Middle frontal gyrus (tissue), 1 donor: ENCODE results near the gene UBAC2.
"Not testable (repeated sequence)": the region's sequence is repeated elsewhere in the genome, so short reads cannot be mapped to it uniquely, and the experiment has no call there.

ENCODE experiments used
- DNase-seq: peaks from one replicate; pipeline ENCODE4 v3.0.0-alpha.2; 2015; ENCODE audit warnings: low spot score; ENCODE audit errors: extremely low spot score

UBAC2 gene

DNA sequence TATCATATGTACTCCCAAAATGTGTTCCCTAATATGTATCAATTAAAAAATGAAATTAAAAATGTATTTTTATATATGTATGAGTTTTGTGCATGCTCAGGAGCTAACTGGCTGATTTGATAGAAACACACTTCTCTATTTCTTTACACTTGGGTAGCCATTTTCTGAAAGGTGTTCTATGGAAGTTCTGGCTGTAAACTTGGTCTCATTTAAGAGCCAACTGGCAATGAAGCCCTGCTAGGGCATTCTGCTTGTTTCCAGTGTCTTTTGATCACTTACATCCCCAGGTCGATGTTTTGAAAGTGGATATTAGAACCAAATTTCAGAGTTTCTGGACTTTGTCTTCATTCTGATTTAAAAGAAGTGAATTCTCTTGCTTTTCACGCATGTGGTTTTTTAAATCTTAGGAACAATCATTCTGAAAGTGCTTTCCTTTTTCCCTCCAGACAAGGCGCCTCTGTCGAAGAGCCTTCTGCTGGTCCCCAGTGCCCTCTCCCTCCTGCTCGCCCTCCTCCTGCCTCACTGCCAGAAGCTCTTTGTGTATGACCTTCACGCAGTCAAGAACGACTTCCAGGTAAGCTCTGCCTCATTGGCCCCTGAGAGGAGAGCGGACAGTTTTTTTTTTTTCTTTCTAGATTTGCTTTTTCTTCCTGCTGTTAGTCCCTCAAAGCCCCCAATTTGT is 37.5 kb downstream of the UBAC2 start:
- no peak for DNase-seq

DNA sequence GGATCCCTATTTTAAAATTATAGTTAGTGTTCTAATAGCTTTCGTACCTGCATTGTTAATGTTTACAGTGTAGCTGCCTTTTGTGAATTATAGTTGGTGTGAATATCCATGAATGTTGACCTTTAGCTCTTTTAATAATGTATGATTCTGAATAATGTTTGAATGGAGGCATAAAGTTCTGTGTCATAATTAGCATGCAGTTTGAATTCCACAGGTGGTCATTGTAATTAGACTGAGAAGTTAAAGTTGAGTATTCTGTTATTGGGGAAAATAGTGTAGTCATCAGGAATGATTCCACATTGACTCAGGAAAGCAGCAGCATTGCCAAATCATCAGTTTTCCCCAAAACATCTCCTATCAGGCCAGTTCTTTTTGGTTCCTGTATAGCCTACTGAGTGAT is 45.4 kb downstream of the UBAC2 start:
- DNase-seq: no peak

DNA sequence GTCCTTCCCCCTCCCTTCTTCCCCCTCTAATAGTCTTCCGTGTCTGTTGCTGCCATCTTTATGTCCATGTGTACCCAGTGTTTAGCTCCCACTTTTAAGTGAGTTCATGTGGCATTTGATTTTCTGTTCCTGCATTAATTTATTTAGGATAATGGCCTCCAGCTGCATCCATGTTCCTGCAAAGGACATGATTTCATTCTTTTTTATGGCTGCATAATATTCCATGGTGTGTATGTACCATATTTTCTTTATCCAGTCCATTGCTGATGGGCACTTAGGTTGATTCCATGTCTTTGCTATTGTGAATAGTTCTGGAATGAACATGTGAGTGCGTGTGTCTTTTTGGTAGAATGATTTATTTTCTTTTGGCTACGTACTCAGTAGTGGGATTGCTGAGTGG is 48.5 kb downstream of the UBAC2 start:
- DNase-seq: not testable (repeated sequence)

DNA sequence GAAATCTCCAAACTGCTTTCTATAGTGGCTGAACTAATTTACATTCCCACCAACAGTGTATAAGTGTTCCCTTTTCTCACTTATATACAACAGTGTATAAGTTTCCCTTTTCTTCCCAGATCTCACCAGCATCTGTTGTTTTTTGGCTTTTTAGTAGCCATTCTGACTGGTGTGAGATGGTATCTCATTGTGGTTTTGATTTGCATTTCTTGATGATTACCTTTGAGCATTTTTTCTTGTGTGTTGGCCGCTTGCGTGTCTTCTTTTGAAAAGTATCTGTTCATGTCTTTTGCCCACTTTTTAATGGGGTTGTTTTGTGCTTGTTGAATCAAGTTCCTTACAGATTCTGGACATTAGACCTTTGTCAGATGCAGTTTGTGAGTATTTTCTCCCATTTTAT is 49.0 kb downstream of the UBAC2 start:
- not testable (repeated sequence) for DNase-seq

DNA sequence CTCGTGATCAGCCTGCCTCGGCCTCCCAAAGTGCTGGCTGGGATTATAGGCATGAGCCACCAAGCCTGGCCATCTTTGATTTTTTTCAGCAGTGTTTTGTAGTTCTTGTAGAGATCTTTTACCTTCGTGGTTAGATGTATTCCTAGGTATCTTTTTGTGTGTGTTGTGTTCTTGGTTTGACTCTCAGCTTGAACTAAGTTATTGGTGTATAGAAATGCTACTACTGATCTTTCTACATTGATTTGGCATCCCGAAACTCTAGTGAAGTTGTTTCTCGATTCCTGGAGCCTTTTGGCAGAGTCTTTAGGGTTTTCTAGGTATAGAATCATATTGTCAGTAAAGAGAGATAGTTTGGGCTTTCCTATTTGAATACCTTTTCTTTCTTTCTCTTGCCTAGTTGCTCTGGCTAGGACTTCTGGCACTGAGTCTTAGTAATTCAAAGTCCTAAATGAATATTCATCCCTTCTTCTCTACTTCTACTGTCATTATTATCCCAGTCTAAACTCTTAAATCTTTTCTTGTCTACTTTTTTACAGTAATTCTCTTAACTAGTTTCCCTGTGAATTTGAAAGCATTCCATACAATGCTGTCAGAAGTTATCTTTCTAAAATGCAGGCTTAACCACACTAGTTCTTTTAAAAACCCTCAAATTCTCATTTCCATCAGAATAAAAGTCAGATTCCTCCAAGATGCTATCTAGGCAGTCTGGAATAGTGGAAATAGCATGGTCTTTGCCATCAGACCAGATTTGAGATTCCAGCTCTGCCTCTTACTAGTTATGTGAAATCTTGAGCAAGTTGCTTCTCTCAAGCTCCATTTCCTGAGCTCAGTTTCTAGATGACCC is 50.5 kb downstream of the UBAC2 start:
- DNase-seq: no peak

DNA sequence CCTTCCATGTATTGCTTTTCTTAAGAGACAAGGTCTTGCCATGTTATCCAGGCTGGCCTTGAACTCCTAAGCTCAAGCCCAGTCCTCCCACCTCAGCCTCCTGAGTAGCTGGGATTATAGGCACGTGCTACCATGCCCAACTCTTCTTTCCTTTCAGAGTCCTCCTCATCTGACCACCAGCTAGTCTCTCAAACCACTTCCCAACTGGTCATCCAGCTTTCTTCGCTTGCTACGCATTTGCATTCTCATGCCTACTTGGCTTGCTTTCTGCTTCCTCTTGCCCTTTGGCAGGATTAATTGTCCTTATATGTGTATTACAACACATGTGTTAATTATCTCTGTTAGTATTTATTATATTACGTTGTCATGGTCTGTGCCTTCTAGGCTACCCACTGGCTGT is 51.3 kb downstream of the UBAC2 start:
- no peak for DNase-seq

DNA sequence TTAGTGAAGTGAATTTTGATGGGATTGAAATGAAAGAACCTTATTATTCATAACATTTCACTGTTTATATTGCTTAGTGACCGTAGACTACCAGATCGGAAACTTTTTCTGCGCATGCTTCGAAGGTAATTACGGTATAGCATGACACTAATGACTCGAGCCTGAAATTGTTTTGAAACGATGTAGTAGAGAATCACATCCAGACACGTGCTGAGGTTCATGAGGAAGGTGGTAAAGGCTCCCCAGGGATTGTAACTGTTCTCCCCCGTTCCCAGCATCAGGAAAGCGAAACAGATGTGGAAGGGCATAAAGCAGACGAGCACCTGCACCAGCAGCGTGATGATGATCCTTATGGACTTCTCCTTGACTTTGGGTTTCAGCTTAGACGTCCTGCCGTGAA is 54.2 kb downstream of the UBAC2 start:
- DNase-seq: no peak

DNA sequence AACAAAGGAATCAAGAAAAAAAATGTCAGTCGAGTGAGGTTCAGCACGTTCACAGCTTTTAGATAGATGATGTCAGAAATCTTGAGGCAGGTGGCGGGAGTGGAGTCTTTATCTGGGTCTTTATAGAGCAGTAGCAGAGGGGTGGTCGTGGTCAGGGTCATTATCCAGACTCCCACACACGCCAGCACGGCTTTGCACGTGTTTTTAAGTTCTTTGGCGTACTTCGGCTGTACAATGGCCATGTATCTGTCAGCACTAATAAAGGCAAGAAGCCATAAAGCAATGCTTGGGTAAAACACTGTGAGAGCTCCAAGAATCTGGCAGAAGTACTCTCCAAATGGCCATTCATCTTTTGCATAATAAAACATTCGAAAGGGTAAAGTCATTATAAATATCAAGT is 54.6 kb downstream of the UBAC2 start:
- DNase-seq: no peak

DNA sequence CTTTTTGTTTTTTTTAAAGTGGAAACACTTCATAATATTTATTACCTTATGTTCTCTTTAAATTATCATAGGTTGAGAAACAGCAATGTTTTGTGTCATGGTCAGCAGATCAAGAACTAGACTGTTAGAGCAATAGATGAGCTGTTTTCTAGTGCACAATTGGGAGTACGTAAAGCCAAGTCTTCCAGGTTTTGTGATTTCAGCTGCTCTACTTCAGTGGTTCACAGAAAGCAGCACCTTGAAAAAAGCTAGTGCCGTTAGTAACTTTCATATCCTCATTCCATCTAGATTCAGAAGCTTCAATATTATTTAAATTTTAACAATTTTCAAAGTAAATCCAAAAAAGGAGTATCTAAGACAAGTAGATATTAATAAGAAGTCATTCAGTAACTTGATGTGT is 55.6 kb downstream of the UBAC2 start:
- no peak for DNase-seq

DNA sequence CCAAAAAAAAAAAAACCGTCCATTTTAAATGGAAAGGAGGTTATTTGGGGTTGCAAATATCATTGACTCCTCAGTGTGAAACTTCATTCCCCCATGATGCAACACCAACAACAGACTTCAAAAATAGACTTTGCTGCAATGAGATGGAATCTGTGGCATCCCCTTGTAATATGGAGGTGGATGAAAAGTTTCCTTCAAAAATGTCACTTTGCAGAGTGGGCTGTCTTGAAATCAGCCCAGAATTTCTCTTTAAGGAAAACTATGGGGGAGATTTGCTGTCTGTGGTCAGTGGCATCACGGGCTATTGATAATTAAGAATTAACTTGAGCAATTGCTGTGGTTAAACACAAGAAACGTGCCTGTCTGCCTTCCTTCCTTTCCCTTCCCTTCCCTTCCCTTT is 56.1 kb downstream of the UBAC2 start:
- DNase-seq: no peak

DNA sequence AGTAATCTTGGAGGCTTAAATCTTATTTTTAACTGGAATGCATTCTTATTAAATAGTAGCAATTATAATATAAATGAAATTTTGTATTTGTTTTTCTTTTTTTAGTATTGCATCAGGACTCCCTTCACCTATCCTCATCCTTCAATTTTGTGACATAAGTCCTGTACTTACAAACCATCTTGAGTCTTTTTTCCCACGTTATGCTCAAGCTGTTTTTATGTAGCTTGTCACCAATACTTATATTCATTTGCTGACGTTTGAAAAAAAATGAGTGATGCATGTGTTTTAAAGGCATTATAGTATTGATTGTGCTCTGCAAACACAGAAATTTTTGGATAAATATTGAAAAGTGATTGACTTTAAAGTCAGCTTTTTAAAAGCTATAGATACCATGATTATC is 56.6 kb downstream of the UBAC2 start:
- no peak for DNase-seq

DNA sequence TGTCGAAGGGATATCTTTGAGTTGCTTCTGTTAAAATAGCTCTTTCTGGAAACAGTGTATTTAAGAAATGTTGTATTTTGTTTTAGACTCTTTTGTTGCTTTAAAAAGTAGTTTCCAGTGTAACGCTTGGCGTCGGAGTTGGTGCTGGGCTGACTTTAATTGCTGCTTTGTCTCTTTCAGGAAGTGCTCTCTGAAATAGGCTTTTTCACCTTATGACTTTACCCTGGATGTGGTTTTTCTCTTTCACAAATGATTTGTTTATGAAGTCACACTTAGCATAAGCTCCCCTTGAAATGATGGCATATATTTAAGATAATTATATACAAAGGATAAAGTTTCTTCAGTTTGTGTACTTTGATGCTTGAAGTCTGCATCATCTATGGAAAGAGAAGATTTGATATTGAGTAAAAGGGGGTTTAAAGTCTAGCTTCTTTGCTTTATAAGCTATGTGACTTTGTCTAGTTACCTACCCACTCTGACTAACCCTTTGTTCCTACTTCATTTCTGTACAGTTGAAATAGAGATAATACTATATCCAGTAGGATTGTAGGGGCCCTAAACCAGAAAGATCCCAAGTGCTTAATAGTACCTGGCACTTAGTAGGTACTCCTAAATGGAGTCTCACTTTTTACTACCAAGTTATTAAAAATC is 57.7 kb downstream of the UBAC2 start, which contains the start of gene GPR18:
TSS of gene GPR18 (minus strand) at position 170 of the 651 bp plus-strand sequence. CDS start 2,507 bp downstream, outside the sequence.
- DNase-seq: no peak

DNA sequence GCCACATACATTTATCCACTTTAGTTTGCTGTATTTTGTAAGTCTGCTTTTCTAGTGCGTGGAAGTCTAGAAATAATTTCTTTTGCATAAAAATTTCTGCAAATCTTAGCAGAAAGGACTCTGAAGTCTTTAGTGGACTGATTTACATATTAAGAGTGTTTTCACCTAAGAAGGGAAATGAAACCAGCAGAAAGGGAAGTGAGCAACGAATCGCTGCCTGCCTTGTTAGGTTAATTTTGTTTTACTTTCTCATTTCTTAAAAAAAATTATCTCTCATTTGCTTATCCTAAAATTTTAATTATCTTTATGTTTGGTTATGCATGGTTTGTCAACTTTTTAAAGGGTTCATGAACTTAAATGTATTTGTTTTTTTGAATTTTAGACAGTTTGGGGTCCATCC is 58.3 kb downstream of the UBAC2 start:
- DNase-seq: no peak

DNA sequence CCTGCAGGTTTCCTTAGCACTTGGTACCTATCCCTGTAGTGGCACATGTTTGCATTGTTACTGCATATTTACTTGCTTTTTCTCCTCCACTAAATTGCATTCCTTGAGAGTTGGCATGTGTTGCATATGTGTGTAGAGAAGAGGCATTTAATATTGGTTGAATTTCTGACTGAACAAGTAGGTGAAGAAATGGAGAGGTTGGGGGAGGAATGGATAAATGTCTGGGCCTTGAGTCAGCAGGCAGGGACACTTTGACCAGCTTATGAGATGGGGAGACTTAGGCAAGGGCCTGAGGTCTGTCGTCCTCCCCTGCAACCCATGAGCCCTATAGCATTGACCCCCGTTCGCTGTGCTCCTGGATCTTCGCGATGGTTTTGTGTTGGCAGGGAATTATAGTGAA is 59.6 kb downstream of the UBAC2 start:
- no peak for DNase-seq

DNA sequence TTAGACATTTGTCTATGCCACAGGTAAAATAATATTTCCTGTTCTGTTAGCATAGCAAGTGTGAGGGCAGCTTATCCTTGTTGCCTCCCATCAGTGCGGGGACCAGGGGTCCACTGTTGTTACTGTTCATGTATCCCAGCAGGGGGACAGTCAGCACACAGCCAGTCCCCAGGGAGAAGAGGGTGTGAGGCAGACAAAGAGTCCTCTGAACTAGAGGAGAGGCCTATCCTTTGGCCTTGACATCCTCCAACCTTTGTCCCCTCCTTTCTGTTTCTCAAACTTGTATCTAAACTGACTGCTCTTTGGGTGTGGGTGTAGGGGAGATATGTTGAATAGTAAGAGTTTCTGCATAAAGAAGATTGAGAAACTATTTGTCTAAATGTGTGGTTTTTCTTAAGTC is 60.4 kb downstream of the UBAC2 start:
- no peak for DNase-seq

DNA sequence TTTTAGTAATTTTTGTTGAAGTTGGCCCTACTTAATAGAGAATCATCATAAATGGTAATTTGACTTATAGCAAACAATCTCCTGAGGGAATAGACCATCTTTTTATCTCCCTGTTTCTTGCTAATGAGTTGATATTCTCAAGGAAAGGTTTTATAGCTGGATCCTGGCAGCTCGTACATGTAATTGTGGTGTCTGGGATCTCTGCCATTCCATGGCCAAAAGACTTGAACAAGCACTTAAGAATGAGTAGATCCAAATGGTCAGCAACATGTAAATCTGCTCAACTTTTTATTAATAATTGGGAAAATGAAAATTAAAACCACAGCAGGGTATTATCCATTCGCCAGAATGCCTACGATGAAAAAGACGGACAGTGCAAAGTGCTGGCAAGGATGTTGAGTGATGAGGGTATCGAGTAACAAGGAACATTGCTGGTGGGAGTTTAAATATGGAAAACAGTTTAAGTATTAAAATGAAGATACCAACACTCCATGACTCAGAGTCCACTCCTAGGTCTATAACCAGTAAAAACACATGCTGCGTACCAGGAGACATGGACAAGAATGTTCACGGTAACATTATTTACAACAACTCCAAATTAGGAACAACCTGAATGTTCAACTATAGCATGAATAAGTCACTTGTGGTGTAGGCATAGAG is 62.6 kb downstream of the UBAC2 start:
- no peak for DNase-seq

DNA sequence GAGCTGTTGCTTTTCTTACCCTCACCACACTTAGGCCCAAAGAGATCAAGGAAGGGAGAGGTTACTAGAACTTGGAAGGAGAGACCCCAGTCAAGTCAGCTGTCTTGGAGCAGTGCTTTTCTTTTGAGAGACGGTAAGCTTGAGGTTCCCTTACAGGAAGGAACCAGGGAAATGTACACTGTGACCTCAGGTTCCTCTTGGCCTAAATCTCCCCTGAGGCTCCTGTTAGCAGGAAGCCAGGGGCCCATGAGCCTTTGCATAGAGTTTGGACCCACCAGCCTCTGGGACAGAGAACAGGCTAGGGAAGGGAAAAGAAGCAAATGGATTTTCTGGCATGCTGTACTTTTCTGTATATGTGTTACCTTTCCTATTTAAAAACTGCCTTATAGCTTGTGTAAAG is 63.4 kb downstream of the UBAC2 start:
- no peak for DNase-seq

DNA sequence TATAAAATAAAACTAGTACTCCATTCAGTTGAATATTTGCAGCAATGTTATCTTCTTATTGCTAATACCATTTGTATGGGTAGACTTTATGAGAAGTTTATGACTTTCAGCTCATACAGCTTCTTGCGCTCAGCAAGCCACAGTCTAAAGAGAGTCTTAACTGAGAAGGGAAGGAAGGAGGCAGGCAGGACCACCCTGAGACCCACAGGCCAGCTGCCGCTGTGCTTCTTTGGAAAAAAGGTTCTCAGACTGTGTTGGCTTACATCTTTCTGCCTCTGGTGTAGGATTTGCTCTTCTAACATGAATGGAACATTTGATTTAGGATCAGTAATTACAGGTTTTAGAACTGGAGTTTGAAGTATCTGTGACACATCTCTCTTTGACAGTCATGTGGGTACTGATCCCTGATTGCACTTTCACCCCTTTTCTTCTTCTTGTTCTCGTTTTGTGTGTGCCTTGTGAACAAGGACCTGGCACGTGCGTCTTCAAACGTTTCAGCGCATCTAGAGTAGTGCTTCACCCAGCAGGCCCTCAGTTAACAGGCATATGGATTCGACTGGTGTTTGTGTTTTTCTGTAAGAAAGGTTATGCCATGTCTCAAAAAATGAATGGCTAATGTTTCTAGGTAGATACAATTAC is 64.6 kb downstream of the UBAC2 start:
- DNase-seq: no peak

DNA sequence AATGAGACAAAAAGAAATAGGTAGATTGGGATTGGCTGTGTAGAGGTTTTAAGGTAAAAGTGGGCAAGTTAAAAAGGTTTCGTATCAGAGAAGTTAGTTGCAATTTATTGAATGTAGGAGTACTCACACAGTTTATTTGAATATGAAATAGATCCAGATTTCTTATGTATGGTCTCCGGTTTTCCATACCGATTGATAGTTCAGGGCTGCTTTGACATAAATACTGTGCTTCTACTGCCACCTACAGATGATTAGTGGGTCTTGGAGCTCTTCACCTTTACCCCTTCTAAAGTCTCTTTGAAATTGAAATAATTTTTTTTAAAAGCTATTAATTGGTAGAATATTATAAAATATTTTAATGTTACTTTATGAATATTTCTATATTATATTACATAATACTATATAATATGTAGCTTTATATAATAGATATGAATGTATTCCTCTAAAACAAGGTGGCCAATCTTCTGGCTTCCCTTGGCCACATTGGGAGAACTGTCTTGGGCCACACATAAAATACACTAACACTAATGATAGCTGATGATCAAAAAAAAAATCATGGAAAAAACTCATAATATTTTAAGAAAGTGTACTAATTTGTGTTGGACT is 65.3 kb downstream of the UBAC2 start:
- DNase-seq: no peak

DNA sequence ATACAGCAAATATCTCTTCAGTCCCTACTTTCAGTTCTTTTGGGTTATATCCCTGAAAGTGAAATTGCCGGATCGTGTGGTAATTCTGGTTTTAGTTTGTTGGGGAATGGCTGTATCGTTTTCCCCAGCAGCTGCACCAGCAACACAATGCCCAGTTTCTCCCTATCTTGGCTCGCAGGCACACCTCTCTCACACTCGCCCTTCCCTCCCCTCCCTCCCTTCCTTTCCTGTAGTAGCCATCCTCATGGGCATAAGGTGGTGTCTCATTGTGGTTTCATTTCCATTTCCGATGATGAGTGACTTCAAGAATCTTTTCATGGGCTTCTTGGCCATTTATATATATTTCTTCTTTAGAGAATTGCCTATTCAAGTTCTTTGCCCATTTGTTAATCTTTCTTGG is 66.2 kb downstream of the UBAC2 start:
- no peak for DNase-seq

DNA sequence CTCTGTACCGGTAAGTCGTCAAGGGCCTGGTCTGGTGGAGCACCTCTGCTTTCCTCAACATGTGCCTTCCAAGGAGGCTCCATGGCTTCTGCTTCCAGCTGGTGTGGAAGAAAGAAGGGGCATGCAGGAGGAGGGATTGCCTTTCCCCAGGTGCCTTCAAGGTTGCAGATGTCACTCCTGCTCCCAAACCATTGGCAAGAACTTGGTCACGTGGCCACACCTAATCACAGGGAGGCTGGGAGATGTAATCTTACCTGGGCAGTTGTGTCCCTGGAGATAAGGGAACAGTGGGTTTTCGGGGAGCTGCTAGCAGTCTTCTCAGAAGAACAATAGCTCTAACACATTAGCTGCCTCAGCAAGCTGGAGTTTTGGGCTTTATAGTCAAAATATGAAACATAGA is 67.3 kb downstream of the UBAC2 start:
- DNase-seq: no peak
